ENCODE data around the gene STUM.

STUM gene

GRCh38 chr1:226630592-226630991 is 82.0 kb downstream of the STUM start:
- Histone ChIP-seq H3K79me2 (ENCODE audit: low read length) (no peaks in the 10 kb centered on the region), H3K9ac (ENCODE audit: low read length) (no peak overlapping the region), H2AFZ (ENCODE audit: low read length) (no peak overlapping the region), H3K27ac (ENCODE audit: low read length) (no peak overlapping the region), H3K27me3 (replicated peaks; ENCODE audit: insufficient read depth, low read length) (no peaks in the 10 kb centered on the region), H3K4me3 (ENCODE audit: low read length) (no peak overlapping the region), H3K36me3 (replicated peaks; ENCODE audit: insufficient read depth, low read length) (no peaks in the 10 kb centered on the region), H4K20me1 (ENCODE audit: insufficient read depth, low read length) (no peaks in the 10 kb centered on the region), H3F3A (ENCODE audit: insufficient read depth, low read length) (peaks cover 11% of the 10 kb centered on the region), H3K4me1 (ENCODE audit: low read length) (peaks cover 25% of the 10 kb centered on the region), H3K9me2 (replicated peaks; ENCODE audit: insufficient read depth, low read length) (no peaks in the 10 kb centered on the region), H3K9me3 (replicated peaks; ENCODE audit: insufficient read depth, low read length) (no peaks in the 10 kb centered on the region), H3K4me2 (ENCODE audit: low read depth, low read length) (no peak overlapping the region)
- no peak for TF ChIP-seq CTCF (IDR thresholded peaks at IDR 0.05; ENCODE audit: low read length)
- TF ChIP-seq EZH2phosphoT487 (IDR thresholded peaks at IDR 0.05; ENCODE audit: low read length) = no peak
- no peak for TF ChIP-seq EZH2 (optimal IDR thresholded peaks at IDR 0.05; ENCODE audit: low read depth, low read length)
- DNase-seq = no peak

GRCh38 chr1:226631229-226632000 is 82.9 kb downstream of the STUM start:
- peaks cover 11% of the 10 kb centered on the region for H3F3A ChIP-seq (ENCODE audit: insufficient read depth, low read length)
- TF ChIP-seq EZH2 (optimal IDR thresholded peaks at IDR 0.05; ENCODE audit: low read depth, low read length) (no peak), EZH2phosphoT487 (IDR thresholded peaks at IDR 0.05; ENCODE audit: low read length) (no peak), CTCF (IDR thresholded peaks at IDR 0.05; ENCODE audit: low read length) (no peak)
- no peak overlapping the region for H2AFZ ChIP-seq (ENCODE audit: low read length)
- no peaks in the 10 kb centered on the region for H3K9me3 ChIP-seq (replicated peaks; ENCODE audit: insufficient read depth, low read length)
- no peaks in the 10 kb centered on the region for H3K9me2 ChIP-seq (replicated peaks; ENCODE audit: insufficient read depth, low read length)
- no peaks in the 10 kb centered on the region for H3K27me3 ChIP-seq (replicated peaks; ENCODE audit: insufficient read depth, low read length)
- no peak overlapping the region for H3K4me3 ChIP-seq (ENCODE audit: low read length)
- no peak overlapping the region for H3K4me2 ChIP-seq (ENCODE audit: low read depth, low read length)
- H3K36me3 ChIP-seq (replicated peaks; ENCODE audit: insufficient read depth, low read length) = no peaks in the 10 kb centered on the region
- H3K79me2 ChIP-seq (ENCODE audit: low read length) = no peaks in the 10 kb centered on the region
- no peaks in the 10 kb centered on the region for H4K20me1 ChIP-seq (ENCODE audit: insufficient read depth, low read length)
- no peak overlapping the region for H3K27ac ChIP-seq (ENCODE audit: low read length)
- DNase-seq = no peak
- peaks cover 28% of the 10 kb centered on the region for H3K4me1 ChIP-seq (ENCODE audit: low read length)
- H3K9ac ChIP-seq (ENCODE audit: low read length) = no peak overlapping the region

GRCh38 chr1:226632169-226632879 is 83.8 kb downstream of the STUM start:
- Histone ChIP-seq H3K27ac (ENCODE audit: low read length) (no peak overlapping the region), H3K4me3 (ENCODE audit: low read length) (no peak overlapping the region), H3K4me1 (ENCODE audit: low read length) (peaks cover 25% of the 10 kb centered on the region), H3K36me3 (replicated peaks; ENCODE audit: insufficient read depth, low read length) (no peaks in the 10 kb centered on the region), H3K79me2 (ENCODE audit: low read length) (no peaks in the 10 kb centered on the region), H3K9me2 (replicated peaks; ENCODE audit: insufficient read depth, low read length) (no peaks in the 10 kb centered on the region), H3K9ac (ENCODE audit: low read length) (no peak overlapping the region), H2AFZ (ENCODE audit: low read length) (no peak overlapping the region), H3K9me3 (replicated peaks; ENCODE audit: insufficient read depth, low read length) (no peaks in the 10 kb centered on the region), H3F3A (ENCODE audit: insufficient read depth, low read length) (peaks cover 11% of the 10 kb centered on the region), H3K4me2 (ENCODE audit: low read depth, low read length) (no peak overlapping the region), H4K20me1 (ENCODE audit: insufficient read depth, low read length) (no peaks in the 10 kb centered on the region), H3K27me3 (replicated peaks; ENCODE audit: insufficient read depth, low read length) (no peaks in the 10 kb centered on the region)
- DNase-seq = no peak
- no peak for TF ChIP-seq EZH2 (optimal IDR thresholded peaks at IDR 0.05; ENCODE audit: low read depth, low read length)
- TF ChIP-seq EZH2phosphoT487 (IDR thresholded peaks at IDR 0.05; ENCODE audit: low read length) = no peak
- TF ChIP-seq CTCF (IDR thresholded peaks at IDR 0.05; ENCODE audit: low read length) = no peak
